ENCODE data around the gene VGLL4. TPM values are rescaled to one million over a fixed set of nuclear protein-coding genes. Genes with fewer than 3 reads are reported as not detected.

The VGLL4 gene
- total RNA-seq, 3 donors from 2014 or later: 42.5 to 51.3 (median 46.4) TPM

GRCh38 chr3:11613319-11613718 is 30.4 kb downstream of the VGLL4 start:
- DNase-seq (no peak), ATAC-seq (no peak)
- Histone ChIP-seq H3K36me3 (ENCODE audit: low read depth) (no peaks in the 10 kb centered on the region), H3K4me1 (ENCODE audit: low read depth) (peaks cover 21% of the 10 kb centered on the region), H3K4me3 (no peak overlapping the region), H3K9me3 (no peaks in the 10 kb centered on the region)
- TF ChIP-seq CTCF (IDR thresholded peaks at IDR 0.05): no peak
- intact Hi-C loops (cut with DNase I, micrococcal nuclease): no loop called here

GRCh38 chr3:11612515-11613188 is 31.1 kb downstream of the VGLL4 start:
- Histone ChIP-seq H3K4me3 (no peak overlapping the region), H3K9me3 (no peaks in the 10 kb centered on the region), H3K4me1 (ENCODE audit: low read depth) (peaks cover 21% of the 10 kb centered on the region), H3K36me3 (ENCODE audit: low read depth) (no peaks in the 10 kb centered on the region)
- no peak for DNase-seq
- no peak for TF ChIP-seq CTCF (IDR thresholded peaks at IDR 0.05)
- intact Hi-C loops (cut with DNase I, micrococcal nuclease): no loop called here
- ATAC-seq: no peak

GRCh38 chr3:11611341-11611799 is 32.3 kb downstream of the VGLL4 start:
- Histone ChIP-seq H3K9me3 (no peaks in the 10 kb centered on the region), H3K4me1 (ENCODE audit: low read depth) (peaks cover 21% of the 10 kb centered on the region), H3K4me3 (no peak overlapping the region), H3K36me3 (ENCODE audit: low read depth) (no peaks in the 10 kb centered on the region)
- no peak for ATAC-seq
- no peak for TF ChIP-seq CTCF (IDR thresholded peaks at IDR 0.05)
- intact Hi-C loops (cut with DNase I, micrococcal nuclease): no loop called here
- DNase-seq: no peak

GRCh38 chr3:11610700-11611275 is 32.9 kb downstream of the VGLL4 start:
- H3K36me3 ChIP-seq (ENCODE audit: low read depth): no peaks in the 10 kb centered on the region
- no peaks in the 10 kb centered on the region for H3K9me3 ChIP-seq
- DNase-seq (no peak), ATAC-seq (no peak)
- intact Hi-C loops (cut with DNase I, micrococcal nuclease): no loop called here
- no peak overlapping the region for H3K4me3 ChIP-seq
- peaks cover 21% of the 10 kb centered on the region for H3K4me1 ChIP-seq (ENCODE audit: low read depth)
- no peak for TF ChIP-seq CTCF (IDR thresholded peaks at IDR 0.05)

- ATAC-seq: peak; percentile 83
- no peak overlapping the region for H3K4me3 ChIP-seq
- intact Hi-C loops (cut with DNase I, micrococcal nuclease): no loop called here
- H3K4me1 ChIP-seq (ENCODE audit: low read depth): peaks cover 21% of the 10 kb centered on the region
- no peak for TF ChIP-seq CTCF (IDR thresholded peaks at IDR 0.05)
- H3K36me3 ChIP-seq (ENCODE audit: low read depth): no peaks in the 10 kb centered on the region
- peak in 2 of 3 donors; percentile 45 to 65 for DNase-seq
- no peaks in the 10 kb centered on the region for H3K9me3 ChIP-seq
Measured at GRCh38 chr3:11610044-11610671, 33.6 kb downstream of the VGLL4 start.
